SK-N-SH treated with all-trans-retinoic acid at 6 μM for 48 hours (cell line): Measurements from ENCODE around the gene GLP2R.
"Not testable (repeated sequence)": the region's sequence is repeated elsewhere in the genome, so short reads cannot be mapped to it uniquely, and the experiment has no call there.

Source experiments
- ATAC-seq: fragments of 200-7000 bp; cut with Tn5 transposase; 3 replicates; pipeline ENCODE4 v1.9.1; 2020; ENCODE audit warnings: mild to moderate bottlenecking, moderate library complexity
- ARNTL ChIP-seq: fragments of 450-650 bp; formaldehyde crosslinking; IDR thresholded peaks from 2 replicates; pipeline ENCODE4 v1.5.0; 2020; ENCODE audit warnings: low read depth, mild to moderate bottlenecking, moderate library complexity, borderline replicate concordance
- BACH2 ChIP-seq: fragments of 250-450 bp; sonication (Bioruptor Pico); IDR thresholded peaks from 2 replicates; pipeline ENCODE4 v1.9.0; 2021; ENCODE audit warnings: mild to moderate bottlenecking, borderline replicate concordance
- CSDC2 ChIP-seq: fragments of 250-450 bp; sonication (Bioruptor Pico); IDR thresholded peaks from 2 replicates; pipeline ENCODE4 v1.5.0; 2020; ENCODE audit warnings: mild to moderate bottlenecking, moderate library complexity
- GLIS3 ChIP-seq: fragments of 250-450 bp; sonication (Bioruptor Pico); IDR thresholded peaks from 2 replicates; pipeline ENCODE4 v1.5.0; 2020; ENCODE audit warnings: mild to moderate bottlenecking, moderate library complexity
- ISL1 ChIP-seq: fragments of 250-450 bp; sonication (Bioruptor Pico); IDR thresholded peaks from 2 replicates; pipeline ENCODE4 v2.1.2; 2022; ENCODE audit warnings: mild to moderate bottlenecking, moderate library complexity
- OSR1 ChIP-seq: fragments of 250-450 bp; sonication (Bioruptor Pico); IDR thresholded peaks from 2 replicates; pipeline ENCODE4 v1.8.0; 2022; ENCODE audit warnings: moderate library complexity, mild to moderate bottlenecking, inconsistent platforms
- PPARA ChIP-seq: fragments of 250-450 bp; sonication (Bioruptor Pico); IDR thresholded peaks from 2 replicates; pipeline ENCODE4 v1.5.0; 2020; ENCODE audit warnings: mild to moderate bottlenecking, borderline replicate concordance
- RARB ChIP-seq: fragments of 250-450 bp; sonication (Bioruptor Pico); IDR thresholded peaks from 2 replicates; pipeline ENCODE4 v1.8.0; 2021; ENCODE audit warnings: mild to moderate bottlenecking, moderate library complexity
- SNAI2 ChIP-seq: fragments of 250-450 bp; sonication (Bioruptor Pico); IDR thresholded peaks from 2 replicates; pipeline ENCODE4 v1.5.0; 2020; ENCODE audit warnings: mild to moderate bottlenecking, moderate library complexity
- TCF4 ChIP-seq: fragments of 250-450 bp; sonication (Bioruptor Pico); IDR thresholded peaks from 2 replicates; pipeline ENCODE4 v1.8.0; 2021; ENCODE audit warnings: mild to moderate bottlenecking, moderate library complexity, borderline replicate concordance
- TOX ChIP-seq: fragments of 250-450 bp; sonication (Bioruptor Pico); IDR thresholded peaks from 2 replicates; pipeline ENCODE4 v1.8.0; 2021; ENCODE audit warnings: mild to moderate bottlenecking, moderate library complexity, borderline replicate concordance
- ZC3H10 ChIP-seq: fragments of 250-450 bp; sonication (Bioruptor Pico); IDR thresholded peaks from 2 replicates; pipeline ENCODE4 v1.5.1; 2021; ENCODE audit warnings: mild to moderate bottlenecking, moderate library complexity
- ZFP3 ChIP-seq: fragments of 250-450 bp; sonication (Bioruptor Pico); IDR thresholded peaks from 2 replicates; pipeline ENCODE4 v1.5.0; 2020; ENCODE audit warnings: mild to moderate bottlenecking, moderate library complexity
- ZFP30 ChIP-seq: fragments of 450-650 bp; formaldehyde crosslinking; IDR thresholded peaks from 2 replicates; pipeline ENCODE4 v1.5.0; 2022; ENCODE audit warnings: mild to moderate bottlenecking, moderate library complexity
- ZNF565 ChIP-seq: fragments of 450-650 bp; formaldehyde crosslinking; conservative IDR thresholded peaks from 2 replicates; pipeline ENCODE4 v1.5.0; 2020; ENCODE audit warnings: low read depth, mild to moderate bottlenecking, moderate library complexity
- ZNF70 ChIP-seq: fragments of 450-650 bp; formaldehyde crosslinking; IDR thresholded peaks from 2 replicates; pipeline ENCODE4 v1.5.0; 2020; ENCODE audit warnings: mild to moderate bottlenecking, moderate library complexity
- ZNF8 ChIP-seq: fragments of 450-650 bp; formaldehyde crosslinking; IDR thresholded peaks from 2 replicates; pipeline ENCODE4 v1.5.0; 2020; ENCODE audit warnings: mild to moderate bottlenecking, moderate library complexity
- TF ChIP-seq, protein P1 (sequence below): fragments of 250-450 bp; sonication (Bioruptor Pico); IDR thresholded peaks from 2 replicates; pipeline ENCODE4 v1.5.1; 2021; ENCODE audit warnings: mild to moderate bottlenecking, moderate library complexity
- TF ChIP-seq, protein P2 (sequence below): fragments of 250-450 bp; sonication (Bioruptor Pico); IDR thresholded peaks from 2 replicates; pipeline ENCODE4 v1.5.1; 2020; ENCODE audit warnings: low read depth, mild to moderate bottlenecking, moderate library complexity
- TF ChIP-seq, protein P3 (sequence below): fragments of 250-450 bp; sonication (Bioruptor Pico); IDR thresholded peaks from 2 replicates; pipeline ENCODE4 v1.8.0; 2020; ENCODE audit warnings: mild to moderate bottlenecking, moderate library complexity, borderline replicate concordance
- TF ChIP-seq, protein P4 (sequence below): fragments of 250-450 bp; sonication (Bioruptor Pico); IDR thresholded peaks from 2 replicates; pipeline ENCODE4 v1.5.0; 2020; ENCODE audit warnings: mild to moderate bottlenecking, moderate library complexity
- TF ChIP-seq, protein P5 (sequence below): fragments of 250-450 bp; sonication (Bioruptor Pico); IDR thresholded peaks from 2 replicates; pipeline ENCODE4 v1.8.0; 2021; ENCODE audit warnings: low read depth, mild to moderate bottlenecking, moderate library complexity, borderline replicate concordance

The GLP2R gene

DNA sequence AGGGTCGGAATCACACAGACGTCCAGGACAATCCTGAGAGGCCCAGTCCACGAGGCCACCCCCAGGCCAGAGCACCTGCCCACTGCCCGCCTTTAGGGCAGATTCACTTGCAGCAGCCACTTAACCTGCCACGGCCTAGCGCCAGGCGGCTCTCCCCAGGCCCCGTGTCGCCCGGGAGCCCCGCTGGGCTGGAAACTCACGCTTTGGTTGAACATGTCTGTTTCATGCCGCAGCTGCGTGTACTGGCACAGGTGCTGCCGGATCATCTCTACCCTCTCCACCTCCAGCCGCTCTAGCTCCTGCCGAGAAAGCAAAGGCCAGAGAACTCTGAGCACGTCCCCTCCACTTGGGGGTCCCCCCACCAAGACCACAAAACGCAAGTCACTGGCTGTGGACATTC, 92.1 kb downstream of the GLP2R start:
- ATAC-seq, result no peak
- TF ChIP-seq, protein P1, sequence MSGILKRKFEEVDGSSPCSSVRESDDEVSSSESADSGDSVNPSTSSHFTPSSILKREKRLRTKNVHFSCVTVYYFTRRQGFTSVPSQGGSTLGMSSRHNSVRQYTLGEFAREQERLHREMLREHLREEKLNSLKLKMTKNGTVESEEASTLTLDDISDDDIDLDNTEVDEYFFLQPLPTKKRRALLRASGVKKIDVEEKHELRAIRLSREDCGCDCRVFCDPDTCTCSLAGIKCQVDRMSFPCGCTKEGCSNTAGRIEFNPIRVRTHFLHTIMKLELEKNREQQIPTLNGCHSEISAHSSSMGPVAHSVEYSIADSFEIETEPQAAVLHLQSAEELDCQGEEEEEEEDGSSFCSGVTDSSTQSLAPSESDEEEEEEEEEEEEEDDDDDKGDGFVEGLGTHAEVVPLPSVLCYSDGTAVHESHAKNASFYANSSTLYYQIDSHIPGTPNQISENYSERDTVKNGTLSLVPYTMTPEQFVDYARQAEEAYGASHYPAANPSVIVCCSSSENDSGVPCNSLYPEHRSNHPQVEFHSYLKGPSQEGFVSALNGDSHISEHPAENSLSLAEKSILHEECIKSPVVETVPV (CRISPR knock-in tag), result no peak
- no peak for TF ChIP-seq ARNTL (CRISPR knock-in tag)
- TF ChIP-seq TCF4 (CRISPR knock-in tag), result no peak
- TF ChIP-seq, protein P2, sequence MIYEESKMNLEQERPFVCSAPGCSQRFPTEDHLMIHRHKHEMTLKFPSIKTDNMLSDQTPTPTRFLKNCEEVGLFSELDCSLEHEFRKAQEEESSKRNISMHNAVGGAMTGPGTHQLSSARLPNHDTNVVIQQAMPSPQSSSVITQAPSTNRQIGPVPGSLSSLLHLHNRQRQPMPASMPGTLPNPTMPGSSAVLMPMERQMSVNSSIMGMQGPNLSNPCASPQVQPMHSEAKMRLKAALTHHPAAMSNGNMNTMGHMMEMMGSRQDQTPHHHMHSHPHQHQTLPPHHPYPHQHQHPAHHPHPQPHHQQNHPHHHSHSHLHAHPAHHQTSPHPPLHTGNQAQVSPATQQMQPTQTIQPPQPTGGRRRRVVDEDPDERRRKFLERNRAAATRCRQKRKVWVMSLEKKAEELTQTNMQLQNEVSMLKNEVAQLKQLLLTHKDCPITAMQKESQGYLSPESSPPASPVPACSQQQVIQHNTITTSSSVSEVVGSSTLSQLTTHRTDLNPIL (CRISPR knock-in tag), result no peak
- TF ChIP-seq, protein P3, sequence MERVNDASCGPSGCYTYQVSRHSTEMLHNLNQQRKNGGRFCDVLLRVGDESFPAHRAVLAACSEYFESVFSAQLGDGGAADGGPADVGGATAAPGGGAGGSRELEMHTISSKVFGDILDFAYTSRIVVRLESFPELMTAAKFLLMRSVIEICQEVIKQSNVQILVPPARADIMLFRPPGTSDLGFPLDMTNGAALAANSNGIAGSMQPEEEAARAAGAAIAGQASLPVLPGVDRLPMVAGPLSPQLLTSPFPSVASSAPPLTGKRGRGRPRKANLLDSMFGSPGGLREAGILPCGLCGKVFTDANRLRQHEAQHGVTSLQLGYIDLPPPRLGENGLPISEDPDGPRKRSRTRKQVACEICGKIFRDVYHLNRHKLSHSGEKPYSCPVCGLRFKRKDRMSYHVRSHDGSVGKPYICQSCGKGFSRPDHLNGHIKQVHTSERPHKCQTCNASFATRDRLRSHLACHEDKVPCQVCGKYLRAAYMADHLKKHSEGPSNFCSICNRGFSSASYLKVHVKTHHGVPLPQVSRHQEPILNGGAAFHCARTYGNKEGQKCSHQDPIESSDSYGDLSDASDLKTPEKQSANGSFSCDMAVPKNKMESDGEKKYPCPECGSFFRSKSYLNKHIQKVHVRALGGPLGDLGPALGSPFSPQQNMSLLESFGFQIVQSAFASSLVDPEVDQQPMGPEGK (CRISPR knock-in tag), result no peak
- TF ChIP-seq GLIS3, result no peak
- TF ChIP-seq ZFP30 (CRISPR knock-in tag), result no peak
- TF ChIP-seq ZNF70 (CRISPR knock-in tag), result no peak
- no peak for TF ChIP-seq RARB (CRISPR knock-in tag)
- TF ChIP-seq ZNF8, result no peak
- no peak for TF ChIP-seq ISL1 (CRISPR knock-in tag)
- TF ChIP-seq CSDC2 (CRISPR knock-in tag), result no peak
- TF ChIP-seq SNAI2 (CRISPR knock-in tag), result no peak
- TF ChIP-seq ZFP3, result no peak

DNA sequence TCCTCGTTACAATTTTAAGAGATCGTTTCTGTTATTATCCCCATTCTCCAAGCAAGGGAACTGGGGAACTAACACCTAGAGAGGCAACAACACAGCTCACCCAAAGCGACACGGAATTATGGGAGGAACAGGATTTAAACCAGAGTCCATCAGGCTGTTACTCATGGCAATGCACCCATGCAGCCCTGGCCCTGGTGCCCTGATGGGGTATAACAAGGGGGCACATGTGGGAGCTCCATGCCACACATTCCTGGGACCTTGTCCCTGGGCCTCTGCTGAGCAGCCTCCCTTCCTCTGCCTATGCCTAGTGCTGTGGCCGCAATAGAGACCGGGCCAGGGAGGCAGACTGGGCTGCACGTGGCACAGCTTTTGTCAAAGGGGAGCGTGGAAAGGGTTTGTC, 92.6 kb downstream of the GLP2R start:
- TF ChIP-seq TCF4 (CRISPR knock-in tag), result no peak
- TF ChIP-seq, protein P3 (CRISPR knock-in tag), result no peak
- TF ChIP-seq ZC3H10 (CRISPR knock-in tag), result no peak
- TF ChIP-seq, protein P1 (CRISPR knock-in tag), result no peak
- TF ChIP-seq GLIS3, result no peak
- TF ChIP-seq OSR1 (CRISPR knock-in tag), result no peak
- no peak for ATAC-seq

DNA sequence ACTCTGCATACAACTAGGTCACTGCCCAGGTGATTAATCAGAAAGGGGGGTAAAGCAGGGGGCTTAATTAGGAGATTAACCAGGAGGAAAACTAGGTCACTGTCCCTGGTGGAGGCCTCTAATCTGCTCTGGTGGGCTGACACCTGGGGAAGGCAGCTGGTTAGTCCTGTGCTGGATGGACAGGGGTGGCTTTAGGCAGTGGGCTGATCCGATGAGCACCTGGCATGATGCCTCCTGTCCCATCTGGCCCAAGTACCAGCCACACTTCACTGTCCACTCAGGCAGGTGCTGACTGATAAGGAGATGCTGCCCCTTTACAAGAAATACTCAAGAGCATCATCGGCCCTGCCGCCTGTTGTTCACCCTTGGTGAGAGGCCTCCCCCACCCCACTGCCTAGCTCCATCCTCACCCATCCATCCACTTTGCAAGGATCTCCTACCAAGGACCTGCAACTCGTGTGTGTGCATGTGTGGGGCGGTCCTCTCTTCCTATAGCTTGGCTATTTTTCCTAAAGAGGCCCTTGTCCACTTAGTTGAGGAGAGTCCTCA, 93.2 kb downstream of the GLP2R start:
- TF ChIP-seq PPARA (CRISPR knock-in tag) (no peak), BACH2 (CRISPR knock-in tag) (no peak), ZNF8 (no peak), ZNF565 (CRISPR knock-in tag) (no peak), TCF4 (CRISPR knock-in tag) (no peak), TOX (CRISPR knock-in tag) (no peak), RARB (CRISPR knock-in tag) (no peak), SNAI2 (CRISPR knock-in tag) (no peak), CSDC2 (CRISPR knock-in tag) (no peak), GLIS3 (no peak), ISL1 (CRISPR knock-in tag) (no peak)
- TF ChIP-seq, protein P4, sequence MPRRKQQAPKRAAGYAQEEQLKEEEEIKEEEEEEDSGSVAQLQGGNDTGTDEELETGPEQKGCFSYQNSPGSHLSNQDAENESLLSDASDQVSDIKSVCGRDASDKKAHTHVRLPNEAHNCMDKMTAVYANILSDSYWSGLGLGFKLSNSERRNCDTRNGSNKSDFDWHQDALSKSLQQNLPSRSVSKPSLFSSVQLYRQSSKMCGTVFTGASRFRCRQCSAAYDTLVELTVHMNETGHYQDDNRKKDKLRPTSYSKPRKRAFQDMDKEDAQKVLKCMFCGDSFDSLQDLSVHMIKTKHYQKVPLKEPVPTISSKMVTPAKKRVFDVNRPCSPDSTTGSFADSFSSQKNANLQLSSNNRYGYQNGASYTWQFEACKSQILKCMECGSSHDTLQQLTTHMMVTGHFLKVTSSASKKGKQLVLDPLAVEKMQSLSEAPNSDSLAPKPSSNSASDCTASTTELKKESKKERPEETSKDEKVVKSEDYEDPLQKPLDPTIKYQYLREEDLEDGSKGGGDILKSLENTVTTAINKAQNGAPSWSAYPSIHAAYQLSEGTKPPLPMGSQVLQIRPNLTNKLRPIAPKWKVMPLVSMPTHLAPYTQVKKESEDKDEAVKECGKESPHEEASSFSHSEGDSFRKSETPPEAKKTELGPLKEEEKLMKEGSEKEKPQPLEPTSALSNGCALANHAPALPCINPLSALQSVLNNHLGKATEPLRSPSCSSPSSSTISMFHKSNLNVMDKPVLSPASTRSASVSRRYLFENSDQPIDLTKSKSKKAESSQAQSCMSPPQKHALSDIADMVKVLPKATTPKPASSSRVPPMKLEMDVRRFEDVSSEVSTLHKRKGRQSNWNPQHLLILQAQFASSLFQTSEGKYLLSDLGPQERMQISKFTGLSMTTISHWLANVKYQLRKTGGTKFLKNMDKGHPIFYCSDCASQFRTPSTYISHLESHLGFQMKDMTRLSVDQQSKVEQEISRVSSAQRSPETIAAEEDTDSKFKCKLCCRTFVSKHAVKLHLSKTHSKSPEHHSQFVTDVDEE (CRISPR knock-in tag), result no peak
- TF ChIP-seq, protein P5, sequence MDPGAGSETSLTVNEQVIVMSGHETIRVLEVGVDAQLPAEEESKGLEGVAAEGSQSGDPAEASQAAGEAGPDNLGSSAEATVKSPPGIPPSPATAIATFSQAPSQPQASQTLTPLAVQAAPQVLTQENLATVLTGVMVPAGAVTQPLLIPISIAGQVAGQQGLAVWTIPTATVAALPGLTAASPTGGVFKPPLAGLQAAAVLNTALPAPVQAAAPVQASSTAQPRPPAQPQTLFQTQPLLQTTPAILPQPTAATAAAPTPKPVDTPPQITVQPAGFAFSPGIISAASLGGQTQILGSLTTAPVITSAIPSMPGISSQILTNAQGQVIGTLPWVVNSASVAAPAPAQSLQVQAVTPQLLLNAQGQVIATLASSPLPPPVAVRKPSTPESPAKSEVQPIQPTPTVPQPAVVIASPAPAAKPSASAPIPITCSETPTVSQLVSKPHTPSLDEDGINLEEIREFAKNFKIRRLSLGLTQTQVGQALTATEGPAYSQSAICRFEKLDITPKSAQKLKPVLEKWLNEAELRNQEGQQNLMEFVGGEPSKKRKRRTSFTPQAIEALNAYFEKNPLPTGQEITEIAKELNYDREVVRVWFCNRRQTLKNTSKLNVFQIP, result no peak
- TF ChIP-seq, protein P1 (CRISPR knock-in tag), result no peak
- ATAC-seq, result no peak

DNA sequence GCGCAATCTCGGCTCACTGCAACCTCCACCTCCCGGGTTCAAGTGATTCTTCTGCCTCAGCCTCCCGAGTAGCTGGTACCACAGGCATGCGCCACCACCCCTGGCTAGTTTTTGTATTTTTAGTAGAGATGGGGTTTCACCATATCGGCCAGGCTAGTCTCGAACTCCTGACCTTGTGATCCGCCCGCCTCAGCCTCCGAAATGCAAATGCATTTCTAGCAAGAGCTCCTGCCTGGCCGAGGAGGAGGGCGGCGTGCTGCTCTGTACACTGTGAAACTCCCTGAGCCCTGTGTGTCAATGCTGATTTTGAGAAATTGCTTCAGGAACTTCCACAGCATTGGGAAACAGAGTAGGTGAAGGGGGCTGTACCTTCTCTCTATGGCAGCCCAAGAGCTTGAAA, 95.5 kb downstream of the GLP2R start:
- ATAC-seq, result not testable (repeated sequence)
